Measurements from ENCODE around the gene TNS3.

DNA sequence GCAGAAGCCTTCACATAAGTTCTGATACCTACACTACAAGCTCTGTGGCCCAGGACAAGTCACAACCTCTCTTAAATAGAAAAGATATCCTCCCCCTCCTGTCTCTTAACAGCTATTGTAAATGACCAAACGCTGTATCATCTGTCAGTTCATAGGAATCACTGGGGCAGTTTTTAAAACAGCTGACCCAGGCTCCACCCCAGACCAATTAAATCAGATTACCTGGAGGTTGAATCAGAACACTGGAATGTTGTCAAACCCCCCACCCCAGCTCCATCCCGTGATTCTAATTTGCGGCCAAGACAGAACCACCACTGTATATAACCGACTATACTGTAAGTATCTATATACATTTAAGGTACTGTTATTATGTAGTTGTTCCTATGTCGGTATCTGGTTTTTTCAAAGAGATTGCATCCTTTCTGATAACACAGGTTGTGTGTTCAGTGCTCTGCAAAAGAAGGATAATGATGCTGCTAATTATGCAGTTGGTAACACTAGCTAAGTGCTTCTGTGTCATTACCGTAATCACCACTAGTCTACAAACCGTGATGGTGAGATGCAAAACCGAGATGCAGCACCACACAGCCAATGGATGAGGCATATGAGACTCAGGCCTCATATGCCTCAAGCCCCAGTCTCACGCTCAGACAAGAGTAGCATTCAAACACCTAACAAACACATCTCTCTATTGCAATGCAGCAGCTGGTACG, 47.4 kb downstream of the TNS3 start:
- TF ChIP-seq ETV5 (CRISPR knock-in tag; IDR thresholded peaks at IDR 0.05; ENCODE audit: low read depth) = no peak
- no peak for TF ChIP-seq YY1 (IDR thresholded peaks at IDR 0.05; ENCODE audit: borderline replicate concordance in 1 of 3, control insufficient read depth in 1 of 3, extremely low read depth in 1 of 3, insufficient read depth in 3 of 3, insufficient read length in 1 of 3, insufficient replicate concordance in 2 of 3, low read depth in 1 of 3, low read length in 2 of 3)
- no peak for TF ChIP-seq HDGF (IDR thresholded peaks at IDR 0.05)
- no peak for TF ChIP-seq HDAC2 (IDR thresholded peaks at IDR 0.05)
- TF ChIP-seq POLR2A (conservative IDR thresholded peaks at IDR 0.05) = no peak
- no peak for TF ChIP-seq FOXK1 (CRISPR knock-in tag; IDR thresholded peaks at IDR 0.05; ENCODE audit: borderline replicate concordance)
- no peak for TF ChIP-seq CREM (IDR thresholded peaks at IDR 0.05; ENCODE audit: low read depth)
